Parathyroid adenoma (tissue), 2 donors: ENCODE results near the gene PCNX2.

Experiments used
- H2AFZ ChIP-seq: fragments of 300-600 bp; sonication (generic); one replicate; pipeline ENCODE4 v1.7.0; 2017; ENCODE audit warnings: antibody characterized with exemption, mild to moderate bottlenecking
- H3K27ac ChIP-seq: fragments of 300-600 bp; sonication (generic); one replicate; pipeline ENCODE4 v1.7.0; 2017
- H3K27me3 ChIP-seq: fragments of 300-600 bp; sonication (generic); one replicate; pipeline ENCODE4 v1.7.0; 2017; ENCODE audit warnings: low read length; ENCODE audit not compliant: control insufficient read depth, insufficient read depth
- H3K36me3 ChIP-seq: fragments of 300-600 bp; sonication (generic); one replicate; pipeline ENCODE4 v1.7.0; 2017; ENCODE audit warnings: low read length; ENCODE audit not compliant: control insufficient read depth, insufficient read depth
- H3K4me1 ChIP-seq: fragments of 300-600 bp; sonication (generic); one replicate; pipeline ENCODE4 v1.7.0; 2017; ENCODE audit warnings: control low read depth
- H3K4me2 ChIP-seq: fragments of 300-600 bp; sonication (generic); one replicate; pipeline ENCODE4 v1.7.0; 2017; ENCODE audit warnings: low read length
- H3K4me3 ChIP-seq: fragments of 300-600 bp; sonication (generic); one replicate; pipeline ENCODE4 v1.7.0; 2017; ENCODE audit warnings: low read depth, low read length
- H3K79me2 ChIP-seq: fragments of 300-600 bp; sonication (generic); one replicate; pipeline ENCODE4 v1.7.0; 2017; ENCODE audit warnings: control low read depth
- H3K9ac ChIP-seq: fragments of 300-600 bp; sonication (generic); one replicate; pipeline ENCODE4 v1.7.0; 2017; ENCODE audit warnings: mild to moderate bottlenecking
- H3K9me3 ChIP-seq: fragments of 300-600 bp; sonication (generic); one replicate; pipeline ENCODE4 v1.7.0; 2017; ENCODE audit warnings: low read length; ENCODE audit not compliant: control insufficient read depth
- TF ChIP-seq, protein P1 (sequence below): fragments of 300-600 bp; sonication (generic); IDR thresholded peaks from one replicate; pipeline ENCODE4 v1.7.0; 2017; ENCODE audit warnings: antibody characterized with exemption, mild to moderate bottlenecking
- donor health status: primary hyperparathyroidism.

PCNX2 gene

DNA sequence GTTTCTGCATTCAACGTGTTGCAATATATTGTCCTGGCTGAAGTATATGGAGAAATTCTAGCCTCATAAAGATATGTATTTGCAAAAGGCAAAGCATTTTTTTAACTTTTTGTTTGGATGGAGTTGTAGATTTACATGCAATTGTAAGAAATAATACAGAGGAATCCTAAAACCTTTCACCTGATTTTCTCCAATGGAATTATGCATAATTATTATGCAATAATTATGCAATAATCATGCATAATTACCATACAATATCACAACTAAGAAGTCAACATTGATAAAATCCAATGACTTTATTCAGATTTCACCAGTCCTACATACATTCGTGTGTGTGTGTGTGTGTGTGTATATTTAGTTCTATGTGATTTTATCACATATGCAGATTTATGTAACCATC is 24.5 kb upstream of the PCNX2 start:
- no peak overlapping the region for H3K4me2 ChIP-seq
- H3K9me3 ChIP-seq, result no peaks in the 10 kb centered on the region
- no peak overlapping the region for H3K9ac ChIP-seq
- TF ChIP-seq, protein P1, sequence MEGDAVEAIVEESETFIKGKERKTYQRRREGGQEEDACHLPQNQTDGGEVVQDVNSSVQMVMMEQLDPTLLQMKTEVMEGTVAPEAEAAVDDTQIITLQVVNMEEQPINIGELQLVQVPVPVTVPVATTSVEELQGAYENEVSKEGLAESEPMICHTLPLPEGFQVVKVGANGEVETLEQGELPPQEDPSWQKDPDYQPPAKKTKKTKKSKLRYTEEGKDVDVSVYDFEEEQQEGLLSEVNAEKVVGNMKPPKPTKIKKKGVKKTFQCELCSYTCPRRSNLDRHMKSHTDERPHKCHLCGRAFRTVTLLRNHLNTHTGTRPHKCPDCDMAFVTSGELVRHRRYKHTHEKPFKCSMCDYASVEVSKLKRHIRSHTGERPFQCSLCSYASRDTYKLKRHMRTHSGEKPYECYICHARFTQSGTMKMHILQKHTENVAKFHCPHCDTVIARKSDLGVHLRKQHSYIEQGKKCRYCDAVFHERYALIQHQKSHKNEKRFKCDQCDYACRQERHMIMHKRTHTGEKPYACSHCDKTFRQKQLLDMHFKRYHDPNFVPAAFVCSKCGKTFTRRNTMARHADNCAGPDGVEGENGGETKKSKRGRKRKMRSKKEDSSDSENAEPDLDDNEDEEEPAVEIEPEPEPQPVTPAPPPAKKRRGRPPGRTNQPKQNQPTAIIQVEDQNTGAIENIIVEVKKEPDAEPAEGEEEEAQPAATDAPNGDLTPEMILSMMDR, result no peak
- H3K4me1 ChIP-seq, result no peaks in the 10 kb centered on the region
- H3K27ac ChIP-seq, result no peak overlapping the region
- H3K36me3 ChIP-seq, result no peaks in the 10 kb centered on the region
- H3K27me3 ChIP-seq, result no peaks in the 10 kb centered on the region
- H3K4me3 ChIP-seq, result no peak overlapping the region
- H3K79me2 ChIP-seq, result no peaks in the 10 kb centered on the region
- H2AFZ ChIP-seq, result no peak overlapping the region

- Histone ChIP-seq H3K4me1 (no peaks in the 10 kb centered on the region), H3K9ac (no peak overlapping the region), H3K4me3 (no peak overlapping the region), H3K4me2 (no peak overlapping the region), H3K27ac (no peak overlapping the region), H3K9me3 (no peaks in the 10 kb centered on the region), H3K79me2 (no peaks in the 10 kb centered on the region), H3K36me3 (no peaks in the 10 kb centered on the region), H3K27me3 (no peaks in the 10 kb centered on the region), H2AFZ (no peak overlapping the region)
- TF ChIP-seq, protein P1, result no peak
These were observed 23.7 kb upstream of the PCNX2 start for GRCh38 chr1:233319272-233319671.

GRCh38 chr1:233316473-233316872 is 20.9 kb upstream of the PCNX2 start:
- H3K4me1 ChIP-seq, result no peaks in the 10 kb centered on the region
- no peak overlapping the region for H3K27ac ChIP-seq
- H3K4me2 ChIP-seq, result no peak overlapping the region
- no peak overlapping the region for H3K4me3 ChIP-seq
- H3K9me3 ChIP-seq, result no peaks in the 10 kb centered on the region
- H3K9ac ChIP-seq, result no peak overlapping the region
- TF ChIP-seq, protein P1, result no peak
- no peak overlapping the region for H2AFZ ChIP-seq
- no peaks in the 10 kb centered on the region for H3K79me2 ChIP-seq
- no peaks in the 10 kb centered on the region for H3K27me3 ChIP-seq
- H3K36me3 ChIP-seq, result no peaks in the 10 kb centered on the region

DNA sequence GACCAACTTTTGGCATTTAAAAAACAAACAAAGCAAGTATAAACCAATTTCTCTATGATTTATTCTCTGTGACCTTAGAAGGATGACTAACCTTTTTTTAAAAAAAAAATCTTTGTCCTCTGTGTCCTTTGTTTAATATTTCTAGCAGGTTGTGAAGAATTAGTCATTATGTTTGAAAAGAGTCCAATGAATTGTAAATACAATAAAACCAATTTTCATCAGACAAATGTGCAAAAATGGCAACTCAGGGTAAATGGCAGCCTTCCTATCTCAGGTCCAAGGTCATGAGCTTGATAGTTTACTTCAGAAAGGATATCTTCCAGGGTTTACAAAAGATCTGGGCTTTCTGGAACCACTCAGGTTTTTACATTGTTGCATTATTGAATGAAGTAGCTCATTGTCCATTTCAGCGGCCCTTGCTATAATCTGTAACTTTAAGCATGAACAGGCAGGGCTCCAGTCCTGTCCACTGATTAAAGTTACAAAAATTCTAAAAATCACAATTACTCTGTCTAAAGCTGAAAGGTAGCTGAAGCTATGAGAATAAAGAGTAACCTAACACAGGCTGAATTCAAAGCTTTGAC is 20.3 kb upstream of the PCNX2 start:
- Histone ChIP-seq H3K27me3 (no peaks in the 10 kb centered on the region), H2AFZ (no peak overlapping the region), H3K79me2 (no peaks in the 10 kb centered on the region), H3K4me3 (no peak overlapping the region), H3K27ac (no peak overlapping the region), H3K36me3 (no peaks in the 10 kb centered on the region), H3K9ac (no peak overlapping the region), H3K4me2 (no peak overlapping the region), H3K4me1 (no peaks in the 10 kb centered on the region), H3K9me3 (no peaks in the 10 kb centered on the region)
- TF ChIP-seq, protein P1, result no peak

DNA sequence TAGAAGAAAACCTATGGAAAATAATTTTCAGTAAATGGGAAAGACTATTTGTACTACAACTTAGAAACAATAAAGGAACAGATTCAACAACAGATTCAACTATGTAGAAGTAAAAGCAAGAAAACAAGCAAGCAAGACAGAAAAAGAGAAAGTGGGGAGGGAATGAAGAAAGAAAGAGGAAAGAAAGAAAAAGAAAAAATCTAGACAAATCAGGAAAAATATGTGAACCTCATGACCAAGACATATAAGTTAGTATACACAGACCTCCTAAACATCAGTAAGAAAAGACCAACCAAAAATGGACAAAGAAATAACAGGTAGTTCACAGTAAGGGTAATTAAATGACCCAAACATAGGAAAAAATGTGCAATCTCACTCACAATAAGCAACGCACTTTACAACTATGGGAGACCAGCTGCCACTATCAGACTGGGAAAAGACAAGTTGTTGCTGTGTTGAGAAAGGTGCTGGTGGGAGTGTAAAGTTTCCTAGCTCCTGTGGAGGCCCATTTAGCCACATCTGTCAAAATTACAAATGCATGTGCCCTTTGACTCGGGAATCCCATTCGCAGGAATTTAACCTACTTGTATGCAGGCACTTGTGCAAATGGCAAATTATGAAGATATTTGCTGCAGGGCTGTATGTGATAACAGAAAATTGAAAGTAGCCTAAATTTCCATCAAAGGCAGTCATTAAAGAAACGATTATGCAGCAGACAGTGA is 18.1 kb upstream of the PCNX2 start:
- Histone ChIP-seq H3K27ac (no peak overlapping the region), H3K4me1 (no peaks in the 10 kb centered on the region), H3K27me3 (no peaks in the 10 kb centered on the region), H3K4me3 (no peak overlapping the region), H2AFZ (no peak overlapping the region), H3K9me3 (no peaks in the 10 kb centered on the region), H3K36me3 (no peaks in the 10 kb centered on the region), H3K79me2 (no peaks in the 10 kb centered on the region), H3K4me2 (no peak overlapping the region), H3K9ac (no peak overlapping the region)
- TF ChIP-seq, protein P1, result no peak
